ENCODE results near the gene DAO. TPM values are rescaled to one million over a fixed set of nuclear protein-coding genes. Genes with fewer than 3 reads are reported as not detected.

Gene DAO
- total RNA-seq, 4 donors from 2014 or later, result not detected

DNA sequence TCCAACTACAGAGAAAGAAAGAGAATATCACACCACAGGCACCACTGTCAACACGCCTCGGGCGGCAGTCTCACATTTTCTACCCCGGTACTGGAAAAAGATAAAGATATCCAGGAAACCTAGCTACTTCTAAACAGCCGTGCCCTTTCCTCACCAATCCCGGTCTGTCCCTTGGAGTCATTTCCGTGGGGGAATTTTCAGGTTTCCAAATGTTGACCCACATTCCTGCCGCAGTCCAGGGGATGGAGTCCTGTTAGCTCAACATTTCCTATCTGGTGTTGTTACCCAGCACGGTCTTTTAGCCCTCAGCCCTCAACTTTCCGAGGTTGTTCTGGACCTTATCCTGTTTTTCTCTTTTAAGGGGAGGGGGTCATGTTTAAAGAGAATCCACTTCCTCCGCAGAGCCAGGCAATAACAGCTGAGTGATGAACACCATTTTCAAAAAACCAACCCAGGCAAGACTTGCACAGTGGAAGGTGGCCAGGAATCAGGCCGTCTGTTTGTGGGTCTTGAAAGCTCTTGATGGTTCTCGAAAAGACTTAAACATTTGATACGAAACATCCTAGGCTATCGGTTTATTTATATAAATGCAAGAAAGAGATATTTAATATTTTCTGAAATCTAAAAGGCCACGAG lies 27.1 kb upstream of the DAO start:
- no peak for DNase-seq

DNA sequence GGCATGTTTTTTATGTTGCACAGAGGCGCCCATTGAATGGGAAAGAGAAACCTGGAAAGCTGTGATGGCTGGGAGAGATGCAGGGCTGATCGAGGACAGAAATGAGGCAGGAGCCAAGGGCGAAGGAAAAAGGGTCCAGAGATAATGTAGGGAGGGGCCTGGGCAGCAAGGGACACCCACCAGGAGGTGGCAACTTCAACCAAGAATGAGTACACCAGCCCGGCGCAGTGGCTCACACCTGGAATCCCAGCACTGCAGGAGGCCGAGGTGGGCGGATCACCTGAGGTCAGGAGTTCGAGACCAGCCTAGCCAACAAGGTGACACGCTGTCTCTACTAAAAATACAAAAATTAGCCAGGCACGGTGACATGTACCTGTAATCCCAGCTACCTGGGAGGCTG lies 26.5 kb upstream of the DAO start:
- Histone ChIP-seq H3K4me3 (peak overlapping the region in 3 of 4 donors; percentile 17 to 30 (median 18)), H3K36me3 (no peaks in the 10 kb centered on the region), H3K9me3 (no peaks in the 10 kb centered on the region), H3K27ac (peak overlapping the region; percentile 90 to 98 (median 96)), H3K4me1 (peaks cover 67 to 78% of the 10 kb centered on the region in 2 donors), H3K27me3 (no peaks in the 10 kb centered on the region)
- DNase-seq (no peak), ATAC-seq (no peak)
- no peak for TF ChIP-seq POLR2A (IDR thresholded peaks at IDR 0.05)
- TF ChIP-seq, protein P1, sequence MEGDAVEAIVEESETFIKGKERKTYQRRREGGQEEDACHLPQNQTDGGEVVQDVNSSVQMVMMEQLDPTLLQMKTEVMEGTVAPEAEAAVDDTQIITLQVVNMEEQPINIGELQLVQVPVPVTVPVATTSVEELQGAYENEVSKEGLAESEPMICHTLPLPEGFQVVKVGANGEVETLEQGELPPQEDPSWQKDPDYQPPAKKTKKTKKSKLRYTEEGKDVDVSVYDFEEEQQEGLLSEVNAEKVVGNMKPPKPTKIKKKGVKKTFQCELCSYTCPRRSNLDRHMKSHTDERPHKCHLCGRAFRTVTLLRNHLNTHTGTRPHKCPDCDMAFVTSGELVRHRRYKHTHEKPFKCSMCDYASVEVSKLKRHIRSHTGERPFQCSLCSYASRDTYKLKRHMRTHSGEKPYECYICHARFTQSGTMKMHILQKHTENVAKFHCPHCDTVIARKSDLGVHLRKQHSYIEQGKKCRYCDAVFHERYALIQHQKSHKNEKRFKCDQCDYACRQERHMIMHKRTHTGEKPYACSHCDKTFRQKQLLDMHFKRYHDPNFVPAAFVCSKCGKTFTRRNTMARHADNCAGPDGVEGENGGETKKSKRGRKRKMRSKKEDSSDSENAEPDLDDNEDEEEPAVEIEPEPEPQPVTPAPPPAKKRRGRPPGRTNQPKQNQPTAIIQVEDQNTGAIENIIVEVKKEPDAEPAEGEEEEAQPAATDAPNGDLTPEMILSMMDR (IDR thresholded peaks at IDR 0.05 in 4 of 5, conservative IDR thresholded peaks at IDR 0.05 in 1 of 5), result no peak
- in situ Hi-C loops (cut with MboI; ENCODE audit: low sequenced_read_pairs in 4 of 4) (loop anchor here in 3 of 4 donors (10.0 kb wide), 3 partner anchors 49 to 289 kb away; partner anchors contain the start of genes ISCU (in 1 of the 3) and SART3 (in 1 of the 3)), intact Hi-C loops (cut with DNase I; ENCODE audit: low total_unique reads) (loop anchor here (5.0 kb wide), 1 partner anchor 66 kb away; no protein-coding TSS in a partner anchor)

More for the DNA sequence above, 27.1 kb upstream of the DAO start:
- ATAC-seq, result no peak
- Histone ChIP-seq H3K27me3 (no peaks in the 10 kb centered on the region), H3K4me1 (peaks cover 68 to 77% of the 10 kb centered on the region in 2 donors), H3K36me3 (peaks cover 0 to 5% of the 10 kb centered on the region in 2 donors), H3K9me3 (no peaks in the 10 kb centered on the region), H3K27ac (peak overlapping the region; percentile 90 to 98 (median 96)), H3K4me3 (peak overlapping the region in 2 of 4 donors; percentile 15 to 17)
- in situ Hi-C loops (cut with MboI; ENCODE audit: low sequenced_read_pairs in 4 of 4) (loop anchor here in 3 of 4 donors (10.0 kb wide), 3 partner anchors 48 to 288 kb away; partner anchors contain the start of genes ISCU (in 1 of the 3) and SART3 (in 1 of the 3)), intact Hi-C loops (cut with DNase I; ENCODE audit: low total_unique reads) (loop anchor here (5.0 kb wide), 1 partner anchor 65 kb away; no protein-coding TSS in a partner anchor)
- TF ChIP-seq, protein P1 (IDR thresholded peaks at IDR 0.05 in 4 of 5, conservative IDR thresholded peaks at IDR 0.05 in 1 of 5), result no peak
- TF ChIP-seq POLR2A (IDR thresholded peaks at IDR 0.05), result no peak

DNA sequence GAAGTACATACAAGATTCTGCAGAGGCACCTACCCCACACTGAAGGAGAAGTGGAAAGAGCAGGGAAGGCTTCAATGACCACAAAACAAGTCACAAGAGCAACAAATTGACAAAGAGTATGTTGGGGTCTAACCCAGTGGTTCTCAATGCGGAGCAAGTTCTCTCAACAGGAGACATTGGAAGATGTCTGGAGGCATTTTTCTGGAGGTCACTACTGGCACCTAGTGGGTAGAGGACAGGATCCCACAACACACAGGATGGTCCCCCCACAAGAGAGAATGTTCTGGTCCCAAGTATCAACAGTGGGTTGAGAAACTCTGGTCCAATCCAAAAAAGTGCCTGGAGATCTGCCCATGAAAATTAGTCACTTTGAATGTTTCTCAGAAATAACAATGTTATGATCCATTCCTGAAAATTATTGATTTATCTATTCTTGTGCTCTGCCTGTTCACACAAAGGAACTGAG lies 25.9 kb upstream of the DAO start:
- Histone ChIP-seq H3K27me3 (no peaks in the 10 kb centered on the region), H3K9me3 (no peaks in the 10 kb centered on the region), H3K36me3 (no peaks in the 10 kb centered on the region), H3K27ac (peak overlapping the region; percentile 90 to 98 (median 96)), H3K4me1 (peaks cover 68 to 78% of the 10 kb centered on the region in 2 donors), H3K4me3 (peak overlapping the region in 3 of 4 donors; percentile 18 to 33 (median 30))
- TF ChIP-seq, protein P1 (IDR thresholded peaks at IDR 0.05 in 4 of 5, conservative IDR thresholded peaks at IDR 0.05 in 1 of 5), result peak; percentile 36 to 67 (median 51)
- no peak for TF ChIP-seq POLR2A (IDR thresholded peaks at IDR 0.05)
- intact Hi-C loops (cut with DNase I; ENCODE audit: low total_unique reads), result loop anchor here (1.0 to 5.0 kb wide), 6 partner anchors 52 to 290 kb away; partner anchors contain the start of gene CORO1C
- DNase-seq (peak; percentile 56 to 74), ATAC-seq (peak; percentile 57 to 63)
- in situ Hi-C loops (cut with MboI; ENCODE audit: low sequenced_read_pairs in 4 of 4), result loop anchor here in 3 of 4 donors (10.0 kb wide), 3 partner anchors 49 to 289 kb away; partner anchors contain the start of genes ISCU (in 1 of the 3) and SART3 (in 1 of the 3)

DNA sequence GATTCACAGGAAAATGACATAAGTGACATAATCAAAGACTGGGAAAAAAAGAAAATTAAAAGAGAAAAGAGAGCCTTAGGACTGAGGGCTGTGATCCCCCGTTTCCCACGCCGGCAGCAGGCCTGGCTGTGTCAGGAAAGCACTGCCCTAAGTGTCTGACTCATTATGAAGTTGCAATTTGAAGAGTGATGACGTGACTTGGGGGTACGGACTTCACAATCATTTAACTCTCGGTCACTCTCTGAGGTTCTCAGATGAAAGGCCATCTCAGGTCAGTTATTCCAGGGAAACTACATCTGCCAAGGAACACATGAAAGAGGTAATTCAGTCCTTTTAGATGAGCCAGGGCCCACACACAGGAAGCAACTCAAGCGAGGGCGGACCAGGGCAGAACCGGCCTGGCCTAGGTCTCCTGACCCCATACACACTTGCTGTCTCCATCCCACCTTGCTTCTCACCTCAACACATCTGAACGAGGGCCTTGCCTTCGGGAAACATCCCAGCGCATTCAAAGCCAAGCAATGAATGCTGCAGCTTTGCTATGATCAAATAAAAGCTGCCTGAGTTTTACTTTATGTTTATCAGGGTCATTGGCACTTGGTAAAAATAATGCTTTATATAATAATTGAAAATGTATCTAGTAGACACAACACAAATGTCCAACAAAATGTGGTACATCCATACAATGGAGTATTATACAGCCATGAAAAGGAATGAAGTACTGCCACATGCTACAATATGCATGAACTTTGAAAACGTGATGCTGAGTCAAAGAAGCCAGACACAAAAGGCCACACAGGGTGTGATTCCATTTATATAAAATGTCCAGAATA lies 25.2 kb upstream of the DAO start:
- H3K27me3 ChIP-seq, result no peaks in the 10 kb centered on the region
- TF ChIP-seq, protein P1 (IDR thresholded peaks at IDR 0.05 in 4 of 5, conservative IDR thresholded peaks at IDR 0.05 in 1 of 5), result no peak
- peak; percentile 78 to 91 for TF ChIP-seq POLR2A (IDR thresholded peaks at IDR 0.05)
- peak overlapping the region; percentile 90 to 98 (median 96) for H3K27ac ChIP-seq
- in situ Hi-C loops (cut with MboI; ENCODE audit: low sequenced_read_pairs in 4 of 4) (loop anchor here in 3 of 4 donors (10.0 kb wide), 3 partner anchors 50 to 290 kb away; partner anchors contain the start of genes ISCU (in 1 of the 3) and SART3 (in 1 of the 3)), intact Hi-C loops (cut with DNase I; ENCODE audit: low total_unique reads) (loop anchor here (1.0 to 5.0 kb wide), 9 partner anchors 52 to 337 kb away; partner anchors contain the start of genes CORO1C, FICD and UNG)
- no peaks in the 10 kb centered on the region for H3K9me3 ChIP-seq
- H3K4me3 ChIP-seq, result peak overlapping the region in 3 of 4 donors; percentile 18 to 33 (median 30)
- peaks cover 61 to 71% of the 10 kb centered on the region in 2 donors for H3K4me1 ChIP-seq
- no peaks in the 10 kb centered on the region for H3K36me3 ChIP-seq
- peak; percentile 72 to 85 for DNase-seq
- peak; percentile 79 to 83 for ATAC-seq
